Brain microvascular endothelial cell (primary cell): Measurements from ENCODE around the gene TP73.

ENCODE experiments used
- DNase-seq: peaks from one replicate; pipeline ENCODE4 v3.0.0-alpha.2; 2020
- H3K27ac ChIP-seq: fragments of 250-450 bp; sonication (Bioruptor Pico); 2 replicates; pipeline ENCODE4 v1.5.1; 2020; ENCODE audit warnings: mild to moderate bottlenecking, moderate library complexity
- H3K27me3 ChIP-seq: fragments of 250-450 bp; sonication (Bioruptor Pico); replicated peaks from 2 replicates; pipeline ENCODE4 v1.5.1; 2020; ENCODE audit warnings: mild to moderate bottlenecking
- H3K36me3 ChIP-seq: fragments of 250-450 bp; sonication (Bioruptor Pico); replicated peaks from 2 replicates; pipeline ENCODE4 v1.5.1; 2020; ENCODE audit warnings: mild to moderate bottlenecking
- H3K4me3 ChIP-seq: 2 replicates; pipeline ENCODE4 v1.5.1; 2011; ENCODE audit warnings: low read depth, mild to moderate bottlenecking, control low read depth, low read length, moderate library complexity
- in situ Hi-C: cut with HindIII; loops from 2 replicates; pipeline ENCODE4 v1.10.0; 2017; ENCODE audit warnings: low sequenced_read_pairs, low pct_ligation_motif_present
- TF ChIP-seq, protein P1 (sequence below): IDR thresholded peaks from 2 replicates; pipeline ENCODE4 v1.5.1; 2011; ENCODE audit warnings: low read depth, mild to moderate bottlenecking, moderate library complexity, low read length, control low read depth, inconsistent platforms; ENCODE audit errors: missing control alignments

Gene TP73

DNA sequence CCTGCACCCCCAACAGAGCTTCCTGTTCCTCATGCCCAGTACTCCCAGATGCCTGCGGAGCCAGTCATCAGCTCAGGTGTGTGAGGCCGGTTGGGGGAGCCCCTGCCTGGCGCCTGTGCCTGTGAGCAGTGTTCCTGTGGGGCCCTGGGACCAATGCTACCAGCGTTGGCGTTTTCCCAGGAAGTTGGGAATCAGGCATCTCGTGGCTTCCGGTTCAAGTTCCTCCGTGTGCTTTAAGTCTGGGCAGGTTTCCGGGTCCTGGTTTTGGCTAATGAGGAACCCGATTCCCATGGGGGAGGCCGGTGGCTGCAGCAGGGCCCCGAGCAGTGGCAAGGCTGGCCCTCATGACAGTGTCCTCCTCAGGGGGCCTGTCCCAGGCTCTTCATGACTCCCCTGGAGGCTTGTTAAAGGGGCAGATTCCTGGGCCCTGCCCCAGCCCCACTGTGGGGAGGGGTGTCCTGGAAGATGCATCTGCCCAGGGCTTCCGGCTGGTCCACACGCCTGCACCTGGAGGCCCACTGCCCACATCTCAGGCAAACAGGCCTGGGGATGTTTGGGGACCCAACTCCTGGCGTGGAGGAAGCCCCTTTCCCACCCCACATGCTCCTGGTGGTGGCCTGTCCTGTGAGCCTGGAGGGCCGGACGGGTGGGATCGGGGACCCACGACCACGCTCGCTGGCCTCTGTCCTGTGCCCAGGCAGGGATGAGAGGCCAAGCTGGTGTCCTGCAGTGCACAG lies 26.2 kb downstream of the TP73 start:
- no peaks in the 10 kb centered on the region for H3K36me3 ChIP-seq
- no peaks in the 10 kb centered on the region for H3K27me3 ChIP-seq
- no peak overlapping the region for H3K4me3 ChIP-seq
- in situ Hi-C loops = no loop called here
- H3K27ac ChIP-seq = no peak overlapping the region
- TF ChIP-seq, protein P1, sequence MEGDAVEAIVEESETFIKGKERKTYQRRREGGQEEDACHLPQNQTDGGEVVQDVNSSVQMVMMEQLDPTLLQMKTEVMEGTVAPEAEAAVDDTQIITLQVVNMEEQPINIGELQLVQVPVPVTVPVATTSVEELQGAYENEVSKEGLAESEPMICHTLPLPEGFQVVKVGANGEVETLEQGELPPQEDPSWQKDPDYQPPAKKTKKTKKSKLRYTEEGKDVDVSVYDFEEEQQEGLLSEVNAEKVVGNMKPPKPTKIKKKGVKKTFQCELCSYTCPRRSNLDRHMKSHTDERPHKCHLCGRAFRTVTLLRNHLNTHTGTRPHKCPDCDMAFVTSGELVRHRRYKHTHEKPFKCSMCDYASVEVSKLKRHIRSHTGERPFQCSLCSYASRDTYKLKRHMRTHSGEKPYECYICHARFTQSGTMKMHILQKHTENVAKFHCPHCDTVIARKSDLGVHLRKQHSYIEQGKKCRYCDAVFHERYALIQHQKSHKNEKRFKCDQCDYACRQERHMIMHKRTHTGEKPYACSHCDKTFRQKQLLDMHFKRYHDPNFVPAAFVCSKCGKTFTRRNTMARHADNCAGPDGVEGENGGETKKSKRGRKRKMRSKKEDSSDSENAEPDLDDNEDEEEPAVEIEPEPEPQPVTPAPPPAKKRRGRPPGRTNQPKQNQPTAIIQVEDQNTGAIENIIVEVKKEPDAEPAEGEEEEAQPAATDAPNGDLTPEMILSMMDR = no peak
- no peak for DNase-seq

DNA sequence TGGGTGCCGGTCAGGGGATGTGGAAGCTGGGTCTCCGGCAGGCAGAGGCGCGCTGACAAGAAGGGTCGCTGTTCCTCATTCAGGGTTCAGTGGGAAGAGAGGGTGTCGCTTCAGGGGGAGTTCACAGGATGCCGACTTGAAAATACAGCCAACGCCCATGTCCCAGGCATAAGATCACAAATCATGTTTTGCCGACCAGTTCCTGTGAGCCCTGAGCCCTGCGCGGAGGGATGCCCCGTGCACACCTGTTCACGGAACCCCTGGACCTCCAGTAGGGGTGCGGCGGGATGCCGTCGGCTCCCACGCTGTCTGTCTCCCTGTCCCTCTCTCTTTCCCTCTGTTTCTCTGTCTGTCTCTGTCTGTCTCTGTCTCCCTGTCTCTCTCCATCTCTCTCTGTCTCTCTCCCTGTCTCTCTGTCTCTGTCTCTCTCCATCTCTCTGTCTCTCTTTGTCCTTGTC lies 26.8 kb downstream of the TP73 start:
- in situ Hi-C loops = no loop called here
- H3K27ac ChIP-seq = no peak overlapping the region
- no peak overlapping the region for H3K4me3 ChIP-seq
- no peak for DNase-seq
- TF ChIP-seq, protein P1 = no peak
- no peaks in the 10 kb centered on the region for H3K36me3 ChIP-seq
- H3K27me3 ChIP-seq = no peaks in the 10 kb centered on the region

DNA sequence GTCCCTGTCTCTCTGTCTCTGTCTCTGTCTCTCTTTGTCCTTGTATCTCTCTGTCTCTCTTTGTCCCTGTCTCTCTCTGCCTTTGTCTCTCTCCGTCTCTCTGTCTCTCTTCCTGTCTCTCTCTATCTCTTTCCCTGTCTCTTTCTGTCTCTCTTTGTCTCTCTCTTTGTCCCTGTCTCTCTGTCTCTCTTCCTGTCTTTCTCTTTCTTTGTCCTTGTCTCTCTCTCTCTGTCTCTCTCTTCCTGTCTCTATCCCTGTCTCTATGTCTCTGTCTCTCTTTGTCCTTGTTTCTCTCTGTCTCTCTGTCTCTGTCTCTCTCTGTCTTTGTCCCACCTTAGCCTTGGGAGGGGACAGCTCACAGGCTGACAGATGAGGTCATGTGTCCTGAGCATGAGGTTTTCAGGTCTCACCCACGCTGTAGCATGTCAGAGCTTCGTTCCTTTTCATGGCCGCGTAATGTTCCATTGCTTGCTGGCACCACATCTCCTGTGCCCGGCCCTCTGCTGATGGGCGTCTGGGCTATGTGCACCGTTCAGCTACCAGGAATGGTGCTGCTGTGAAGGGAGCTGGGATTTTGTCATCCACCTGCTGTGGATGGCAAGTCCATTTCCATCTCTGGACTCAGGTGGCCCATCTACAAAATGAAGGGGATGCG lies 27.6 kb downstream of the TP73 start:
- TF ChIP-seq, protein P1 = no peak
- in situ Hi-C loops = no loop called here
- Histone ChIP-seq H3K36me3 (no peaks in the 10 kb centered on the region), H3K27ac (no peak overlapping the region), H3K27me3 (no peaks in the 10 kb centered on the region), H3K4me3 (no peak overlapping the region)
- DNase-seq = no peak

DNA sequence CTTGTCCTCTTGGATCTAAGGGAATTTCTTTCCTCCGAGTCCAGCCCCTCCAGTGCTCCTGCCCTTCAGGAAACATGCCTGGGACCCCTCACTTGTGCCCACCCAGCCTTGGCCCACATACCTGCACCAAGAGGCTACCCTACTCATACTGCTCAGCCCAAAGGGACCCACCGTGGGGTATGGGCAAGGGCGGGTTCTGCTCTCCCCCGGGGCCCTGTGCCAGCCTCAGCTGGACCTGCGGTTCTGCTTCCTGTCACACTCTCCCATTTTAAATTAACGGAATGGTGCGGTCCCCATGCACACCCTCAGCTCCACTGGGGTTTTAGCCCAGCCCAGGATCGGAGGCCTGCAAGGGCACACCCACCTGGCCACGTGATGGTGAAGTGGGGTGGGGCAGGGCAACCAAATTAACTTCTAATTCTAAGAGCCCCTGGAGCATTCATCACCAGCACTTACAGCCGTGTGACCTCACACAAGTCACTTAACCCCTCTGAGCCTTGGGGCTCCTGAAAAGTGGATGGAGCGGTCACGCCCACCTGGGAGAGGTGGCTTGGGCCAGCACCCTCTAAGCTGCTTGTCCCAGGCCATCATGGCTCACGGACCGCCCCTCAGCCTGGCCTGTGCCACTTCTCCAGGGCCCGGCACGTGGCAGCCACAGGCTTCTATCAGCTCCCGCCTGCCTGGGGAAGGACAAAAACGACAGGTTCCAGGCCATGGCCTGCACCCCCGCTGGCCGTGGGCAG lies 28.3 kb downstream of the TP73 start:
- no peak overlapping the region for H3K27ac ChIP-seq
- H3K36me3 ChIP-seq = no peaks in the 10 kb centered on the region
- no peaks in the 10 kb centered on the region for H3K27me3 ChIP-seq
- TF ChIP-seq, protein P1 = no peak
- H3K4me3 ChIP-seq = no peak overlapping the region
- no peak for DNase-seq
- in situ Hi-C loops = no loop called here

DNA sequence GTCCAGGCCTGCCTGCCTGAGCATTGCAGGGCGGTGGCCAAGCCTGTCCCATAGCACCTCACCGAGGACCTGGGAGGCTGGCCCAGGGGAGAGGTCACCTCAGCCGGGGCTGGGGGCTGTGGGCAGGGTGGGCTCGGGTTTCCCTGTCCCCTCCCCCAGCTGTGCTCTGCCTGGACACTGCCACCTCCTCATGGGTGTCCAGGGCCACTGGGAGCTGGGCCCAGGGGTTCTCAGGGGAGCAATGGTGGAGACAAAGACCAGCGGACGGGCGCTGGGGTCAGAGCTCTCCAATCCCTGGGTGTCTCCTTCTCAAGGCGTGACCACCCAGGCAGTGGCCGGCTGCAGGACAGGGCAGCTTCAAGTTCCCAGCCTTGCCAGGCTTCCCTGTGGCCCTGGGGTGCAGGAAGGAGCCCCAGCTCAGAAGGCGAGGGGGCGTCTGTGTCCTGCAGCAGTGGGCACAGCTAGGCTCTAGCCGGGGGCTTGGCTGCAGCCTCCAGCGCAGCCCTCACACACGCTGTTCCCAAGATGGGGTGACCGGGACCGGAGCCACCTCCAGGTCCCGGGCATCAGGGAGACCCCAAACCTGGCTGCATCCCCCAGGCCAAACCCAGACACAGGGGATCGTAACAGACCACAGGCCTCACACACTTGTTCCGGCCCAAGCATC lies 29.0 kb downstream of the TP73 start:
- H3K4me3 ChIP-seq = no peak overlapping the region
- no peak overlapping the region for H3K27ac ChIP-seq
- in situ Hi-C loops = no loop called here
- no peaks in the 10 kb centered on the region for H3K27me3 ChIP-seq
- no peak for DNase-seq
- no peaks in the 10 kb centered on the region for H3K36me3 ChIP-seq
- TF ChIP-seq, protein P1 = no peak
